OCI-LY1 (cell line): Measurements from ENCODE around the gene MIEN1.

Source experiments
- H2AFZ ChIP-seq: fragments of 200-600 bp; sonication (generic), shearing (Covaris generic); 2 replicates; pipeline ENCODE4 v1.6.0; 2014; ENCODE audit warnings: antibody characterized with exemption, mild to moderate bottlenecking, low read length
- H3F3A ChIP-seq: fragments of 200-600 bp; sonication (generic), shearing (Covaris generic); 2 replicates; pipeline ENCODE4 v1.6.0; 2014; ENCODE audit warnings: mild to moderate bottlenecking, antibody characterized with exemption, low read length, moderate library complexity; ENCODE audit not compliant: insufficient read depth
- H3K27ac ChIP-seq: fragments of 200-600 bp; sonication (generic); 2 replicates; pipeline ENCODE4 v1.5.1; 2014; ENCODE audit warnings: low read length, mixed run types, mild to moderate bottlenecking, low read depth; ENCODE audit not compliant: poor library complexity, severe bottlenecking
- H3K27me3 ChIP-seq: fragments of 200-600 bp; sonication (generic); 2 replicates; pipeline ENCODE4 v1.6.0; 2014; ENCODE audit warnings: antibody characterized with exemption, mild to moderate bottlenecking, low read length, moderate library complexity; ENCODE audit not compliant: insufficient read depth
- H3K36me3 ChIP-seq: fragments of 200-600 bp; sonication (generic); 2 replicates; pipeline ENCODE4 v1.6.1; 2014; ENCODE audit warnings: mild to moderate bottlenecking, antibody characterized with exemption, low read length, moderate library complexity, mixed read lengths; ENCODE audit not compliant: insufficient read depth
- H3K4me1 ChIP-seq: fragments of 200-600 bp; sonication (generic); 2 replicates; pipeline ENCODE4 v1.5.1; 2014; ENCODE audit warnings: mild to moderate bottlenecking, low read length, moderate library complexity; ENCODE audit not compliant: insufficient read depth, severe bottlenecking
- H3K4me2 ChIP-seq: fragments of 200-600 bp; sonication (generic), shearing (Covaris generic); 2 replicates; pipeline ENCODE4 v1.6.1; 2014; ENCODE audit warnings: low read length
- H3K4me3 ChIP-seq: fragments of 200-600 bp; sonication (generic); 2 replicates; pipeline ENCODE4 v1.5.1; 2014; ENCODE audit warnings: low read length, low read depth, mild to moderate bottlenecking, mixed read lengths; ENCODE audit not compliant: poor library complexity, severe bottlenecking
- H3K79me2 ChIP-seq: fragments of 200-600 bp; shearing (Covaris generic); 2 replicates; pipeline ENCODE4 v1.6.1; 2016; ENCODE audit warnings: mixed run types, low read length, mixed read lengths; ENCODE audit not compliant: insufficient read depth
- H3K9ac ChIP-seq: fragments of 200-600 bp; sonication (generic), shearing (Covaris generic); 2 replicates; pipeline ENCODE4 v1.6.1; 2014; ENCODE audit warnings: mild to moderate bottlenecking, low read length, mixed read lengths
- H3K9me2 ChIP-seq: fragments of 200-600 bp; sonication (generic), shearing (Covaris generic); 2 replicates; pipeline ENCODE4 v1.6.1; 2014; ENCODE audit warnings: low read depth, mild to moderate bottlenecking, low read length, mixed read lengths
- H3K9me3 ChIP-seq: fragments of 200-600 bp; shearing (Covaris generic); 2 replicates; pipeline ENCODE4 v1.6.1; 2014; ENCODE audit warnings: low read length, mixed read lengths
- H4K20me1 ChIP-seq: fragments of 200-600 bp; sonication (generic), shearing (Covaris generic); 2 replicates; pipeline ENCODE4 v1.6.0; 2016; ENCODE audit warnings: mild to moderate bottlenecking, low read length; ENCODE audit not compliant: insufficient read depth
- CTCF ChIP-seq: fragments of 200-600 bp; sonication (generic), shearing (Covaris generic); IDR thresholded peaks from 2 replicates; pipeline ENCODE4 v1.5.1; 2017; ENCODE audit warnings: mild to moderate bottlenecking, antibody characterized with exemption, low read length, moderate library complexity, mixed read lengths
- EZH2 ChIP-seq: fragments of 200-600 bp; sonication (generic), shearing (Covaris generic); IDR thresholded peaks from 2 replicates; pipeline ENCODE4 v1.8.0; 2017; ENCODE audit warnings: borderline replicate concordance, mixed run types, mild to moderate bottlenecking, antibody characterized with exemption, low read length, moderate library complexity, mixed read lengths

Gene MIEN1

GRCh38 chr17:39724731-39725130, 5.6 kb downstream of the MIEN1 start:
- Histone ChIP-seq H3F3A (no peaks in the 10 kb centered on the region), H3K79me2 (no peaks in the 10 kb centered on the region), H2AFZ (no peak overlapping the region), H3K4me1 (peaks cover 12% of the 10 kb centered on the region), H3K9ac (no peak overlapping the region), H3K27ac (no peak overlapping the region), H3K9me2 (no peaks in the 10 kb centered on the region), H3K4me3 (no peak overlapping the region), H3K36me3 (peaks cover 21% of the 10 kb centered on the region; the same call in 1 of the 2 replicates), H3K9me3 (no peaks in the 10 kb centered on the region), H3K4me2 (no peak overlapping the region), H4K20me1 (no peaks in the 10 kb centered on the region), H3K27me3 (no peaks in the 10 kb centered on the region)
- TF ChIP-seq CTCF (no peak), EZH2 (no peak)

GRCh38 chr17:39722965-39723848, 7.1 kb downstream of the MIEN1 start:
- Histone ChIP-seq H3K27me3 (no peaks in the 10 kb centered on the region), H2AFZ (no peak overlapping the region), H3K4me1 (no peaks in the 10 kb centered on the region), H3K9me3 (no peaks in the 10 kb centered on the region), H3K9me2 (no peaks in the 10 kb centered on the region), H3F3A (no peaks in the 10 kb centered on the region), H3K79me2 (no peaks in the 10 kb centered on the region), H3K4me3 (no peak overlapping the region), H3K4me2 (no peak overlapping the region), H3K27ac (no peak overlapping the region), H4K20me1 (no peaks in the 10 kb centered on the region), H3K9ac (no peak overlapping the region), H3K36me3 (peaks cover 11% of the 10 kb centered on the region; the same call in 1 of the 2 replicates)
- TF ChIP-seq CTCF, result no peak
- TF ChIP-seq EZH2, result no peak

- H2AFZ ChIP-seq, result no peak overlapping the region
- no peak overlapping the region for H3K4me2 ChIP-seq
- H3K9me2 ChIP-seq, result no peaks in the 10 kb centered on the region
- no peaks in the 10 kb centered on the region for H3K9me3 ChIP-seq
- H4K20me1 ChIP-seq, result no peaks in the 10 kb centered on the region
- no peak overlapping the region for H3K4me3 ChIP-seq
- H3K36me3 ChIP-seq, result 0 out of 2 replicates have a peak, but pooled peaks cover under 1% of the 10 kb centered on the region
- TF ChIP-seq CTCF (no peak), EZH2 (no peak)
- H3K9ac ChIP-seq, result no peak overlapping the region
- no peaks in the 10 kb centered on the region for H3K4me1 ChIP-seq
- no peaks in the 10 kb centered on the region for H3K27me3 ChIP-seq
- H3K79me2 ChIP-seq, result no peaks in the 10 kb centered on the region
- H3F3A ChIP-seq, result no peaks in the 10 kb centered on the region
- H3K27ac ChIP-seq, result no peak overlapping the region
These were observed 8.2 kb downstream of the MIEN1 start for GRCh38 chr17:39722104-39722503.
